ENCODE data around the gene CELF5.
"Not testable (repeated sequence)": the region's sequence is repeated elsewhere in the genome, so short reads cannot be mapped to it uniquely, and the experiment has no call there.

CELF5 gene

GRCh38 chr19:3298853-3299449 lies 74.5 kb downstream of the CELF5 start:
- no peaks in the 10 kb centered on the region for H3K27me3 ChIP-seq (ENCODE audit: control insufficient read depth, insufficient read depth, low read length)
- no peak overlapping the region for H3K4me3 ChIP-seq (ENCODE audit: low read depth, low read length)
- H3K9ac ChIP-seq (ENCODE audit: low read depth, low read length) = no peak overlapping the region
- H3K4me1 ChIP-seq (ENCODE audit: control insufficient read depth, insufficient read depth, low read length) = no peaks in the 10 kb centered on the region
- peaks cover 3% of the 10 kb centered on the region; the same call in 1 of the 2 replicates for H3K9me3 ChIP-seq (ENCODE audit: control insufficient read depth, insufficient read depth, low read length)
- no peak overlapping the region for H3K27ac ChIP-seq (ENCODE audit: low read depth, low read length)
- H3K36me3 ChIP-seq (ENCODE audit: control insufficient read depth, insufficient read depth, low read length) = no peaks in the 10 kb centered on the region

- not testable (repeated sequence) for H3K4me1 ChIP-seq (ENCODE audit: control insufficient read depth, insufficient read depth, low read length); H3K36me3 ChIP-seq (ENCODE audit: control insufficient read depth, insufficient read depth, low read length); H3K9ac ChIP-seq (ENCODE audit: low read depth, low read length); H3K27ac ChIP-seq (ENCODE audit: low read depth, low read length); H3K27me3 ChIP-seq (ENCODE audit: control insufficient read depth, insufficient read depth, low read length); H3K4me3 ChIP-seq (ENCODE audit: low read depth, low read length); H3K9me3 ChIP-seq (ENCODE audit: control insufficient read depth, insufficient read depth, low read length)
Measured at GRCh38 chr19:3300566-3300965, 76.1 kb downstream of the CELF5 start.

- H3K4me3 ChIP-seq (ENCODE audit: low read depth, low read length) = no peak overlapping the region
- no peak overlapping the region for H3K9ac ChIP-seq (ENCODE audit: low read depth, low read length)
- H3K27ac ChIP-seq (ENCODE audit: low read depth, low read length) = no peak overlapping the region
- peaks cover 3% of the 10 kb centered on the region; the same call in 1 of the 2 replicates for H3K9me3 ChIP-seq (ENCODE audit: control insufficient read depth, insufficient read depth, low read length)
- no peaks in the 10 kb centered on the region for H3K36me3 ChIP-seq (ENCODE audit: control insufficient read depth, insufficient read depth, low read length)
- H3K4me1 ChIP-seq (ENCODE audit: control insufficient read depth, insufficient read depth, low read length) = no peaks in the 10 kb centered on the region
- no peaks in the 10 kb centered on the region for H3K27me3 ChIP-seq (ENCODE audit: control insufficient read depth, insufficient read depth, low read length)
Measured at GRCh38 chr19:3302755-3303154, 78.3 kb downstream of the CELF5 start.

- no peak overlapping the region for H3K9ac ChIP-seq (ENCODE audit: low read depth, low read length)
- no peak overlapping the region for H3K4me3 ChIP-seq (ENCODE audit: low read depth, low read length)
- H3K36me3 ChIP-seq (ENCODE audit: control insufficient read depth, insufficient read depth, low read length) = no peaks in the 10 kb centered on the region
- H3K27me3 ChIP-seq (ENCODE audit: control insufficient read depth, insufficient read depth, low read length) = peaks cover 6% of the 10 kb centered on the region; the same call in 1 of the 2 replicates
- no peak overlapping the region for H3K27ac ChIP-seq (ENCODE audit: low read depth, low read length)
- H3K4me1 ChIP-seq (ENCODE audit: control insufficient read depth, insufficient read depth, low read length) = no peaks in the 10 kb centered on the region
- H3K9me3 ChIP-seq (ENCODE audit: control insufficient read depth, insufficient read depth, low read length) = peaks cover 3% of the 10 kb centered on the region; the same call in 1 of the 2 replicates
Measured at GRCh38 chr19:3304871-3305423, 80.5 kb downstream of the CELF5 start.

GRCh38 chr19:3309724-3310123 lies 85.3 kb downstream of the CELF5 start:
- H3K27me3 ChIP-seq (ENCODE audit: control insufficient read depth, insufficient read depth, low read length) = peaks cover 8% of the 10 kb centered on the region
- H3K4me1 ChIP-seq (ENCODE audit: control insufficient read depth, insufficient read depth, low read length) = no peaks in the 10 kb centered on the region
- no peak overlapping the region for H3K4me3 ChIP-seq (ENCODE audit: low read depth, low read length)
- H3K36me3 ChIP-seq (ENCODE audit: control insufficient read depth, insufficient read depth, low read length) = no peaks in the 10 kb centered on the region
- no peak overlapping the region for H3K9ac ChIP-seq (ENCODE audit: low read depth, low read length)
- H3K9me3 ChIP-seq (ENCODE audit: control insufficient read depth, insufficient read depth, low read length) = no peaks in the 10 kb centered on the region
- no peak overlapping the region for H3K27ac ChIP-seq (ENCODE audit: low read depth, low read length)

GRCh38 chr19:3310280-3310679 lies 85.8 kb downstream of the CELF5 start:
- no peaks in the 10 kb centered on the region for H3K36me3 ChIP-seq (ENCODE audit: control insufficient read depth, insufficient read depth, low read length)
- no peaks in the 10 kb centered on the region for H3K9me3 ChIP-seq (ENCODE audit: control insufficient read depth, insufficient read depth, low read length)
- no peaks in the 10 kb centered on the region for H3K4me1 ChIP-seq (ENCODE audit: control insufficient read depth, insufficient read depth, low read length)
- H3K27ac ChIP-seq (ENCODE audit: low read depth, low read length) = no peak overlapping the region
- H3K27me3 ChIP-seq (ENCODE audit: control insufficient read depth, insufficient read depth, low read length) = peaks cover 8% of the 10 kb centered on the region
- no peak overlapping the region for H3K9ac ChIP-seq (ENCODE audit: low read depth, low read length)
- H3K4me3 ChIP-seq (ENCODE audit: low read depth, low read length) = no peak overlapping the region

- Histone ChIP-seq H3K4me3 (ENCODE audit: low read depth, low read length) (no peak overlapping the region), H3K9ac (ENCODE audit: low read depth, low read length) (no peak overlapping the region), H3K27me3 (ENCODE audit: control insufficient read depth, insufficient read depth, low read length) (peaks cover 8% of the 10 kb centered on the region), H3K9me3 (ENCODE audit: control insufficient read depth, insufficient read depth, low read length) (no peaks in the 10 kb centered on the region), H3K27ac (ENCODE audit: low read depth, low read length) (no peak overlapping the region), H3K4me1 (ENCODE audit: control insufficient read depth, insufficient read depth, low read length) (no peaks in the 10 kb centered on the region), H3K36me3 (ENCODE audit: control insufficient read depth, insufficient read depth, low read length) (no peaks in the 10 kb centered on the region)
Measured at GRCh38 chr19:3310711-3311110, 86.2 kb downstream of the CELF5 start.

GRCh38 chr19:3313199-3313575 lies 88.7 kb downstream of the CELF5 start:
- Histone ChIP-seq H3K36me3 (ENCODE audit: control insufficient read depth, insufficient read depth, low read length) (no peaks in the 10 kb centered on the region), H3K27ac (ENCODE audit: low read depth, low read length) (no peak overlapping the region), H3K4me1 (ENCODE audit: control insufficient read depth, insufficient read depth, low read length) (no peaks in the 10 kb centered on the region), H3K9me3 (ENCODE audit: control insufficient read depth, insufficient read depth, low read length) (no peaks in the 10 kb centered on the region), H3K27me3 (ENCODE audit: control insufficient read depth, insufficient read depth, low read length) (peaks cover 8% of the 10 kb centered on the region), H3K4me3 (ENCODE audit: low read depth, low read length) (no peak overlapping the region), H3K9ac (ENCODE audit: low read depth, low read length) (no peak overlapping the region)

GRCh38 chr19:3314962-3315675 lies 90.7 kb downstream of the CELF5 start:
- Histone ChIP-seq H3K27me3 (ENCODE audit: control insufficient read depth, insufficient read depth, low read length) (peaks cover 3% of the 10 kb centered on the region), H3K4me1 (ENCODE audit: control insufficient read depth, insufficient read depth, low read length) (no peaks in the 10 kb centered on the region), H3K9me3 (ENCODE audit: control insufficient read depth, insufficient read depth, low read length) (no peaks in the 10 kb centered on the region), H3K27ac (ENCODE audit: low read depth, low read length) (no peak overlapping the region), H3K4me3 (ENCODE audit: low read depth, low read length) (no peak overlapping the region), H3K9ac (ENCODE audit: low read depth, low read length) (no peak overlapping the region), H3K36me3 (ENCODE audit: control insufficient read depth, insufficient read depth, low read length) (no peaks in the 10 kb centered on the region)

GRCh38 chr19:3315676-3315973 lies 91.2 kb downstream of the CELF5 start:
- Histone ChIP-seq H3K36me3 (ENCODE audit: control insufficient read depth, insufficient read depth, low read length) (no peaks in the 10 kb centered on the region), H3K9me3 (ENCODE audit: control insufficient read depth, insufficient read depth, low read length) (no peaks in the 10 kb centered on the region), H3K27me3 (ENCODE audit: control insufficient read depth, insufficient read depth, low read length) (no peaks in the 10 kb centered on the region; the same call in 1 of the 2 replicates), H3K27ac (ENCODE audit: low read depth, low read length) (no peak overlapping the region), H3K4me1 (ENCODE audit: control insufficient read depth, insufficient read depth, low read length) (no peaks in the 10 kb centered on the region), H3K9ac (ENCODE audit: low read depth, low read length) (no peak overlapping the region), H3K4me3 (ENCODE audit: low read depth, low read length) (no peak overlapping the region)

GRCh38 chr19:3316132-3316648 lies 91.7 kb downstream of the CELF5 start:
- peaks cover 4% of the 10 kb centered on the region for H3K27me3 ChIP-seq (ENCODE audit: control insufficient read depth, insufficient read depth, low read length)

More at GRCh38 chr19:3316132-3316648, 91.7 kb downstream of the CELF5 start:
- no peak overlapping the region for H3K27ac ChIP-seq (ENCODE audit: low read depth, low read length)
- no peaks in the 10 kb centered on the region for H3K4me1 ChIP-seq (ENCODE audit: control insufficient read depth, insufficient read depth, low read length)
- no peak overlapping the region for H3K9ac ChIP-seq (ENCODE audit: low read depth, low read length)
- H3K4me3 ChIP-seq (ENCODE audit: low read depth, low read length) = no peak overlapping the region
- no peaks in the 10 kb centered on the region for H3K9me3 ChIP-seq (ENCODE audit: control insufficient read depth, insufficient read depth, low read length)
- no peaks in the 10 kb centered on the region for H3K36me3 ChIP-seq (ENCODE audit: control insufficient read depth, insufficient read depth, low read length)

All from HUES48 (cell line).